HAP-1 (cell line): ENCODE data around the gene TMEM243.
"Not testable (repeated sequence)": the region's sequence is repeated elsewhere in the genome, so short reads cannot be mapped to it uniquely, and the experiment has no call there.

ENCODE experiments used
- DNase-seq, 2 experiments: peaks; one replicate each; pipeline ENCODE4 v3.0.0-alpha.2; 2016 to 2020; ENCODE audit warnings: low spot score in 2 of 2
- H3K27me3 ChIP-seq: fragments of 250-450 bp; sonication (Bioruptor Pico); 2 replicates; pipeline ENCODE4 v1.5.1; 2020; ENCODE audit warnings: low read depth, mild to moderate bottlenecking, moderate library complexity
- H3K36me3 ChIP-seq: fragments of 250-450 bp; sonication (Bioruptor Pico); replicated peaks from 2 replicates; pipeline ENCODE4 v1.5.1; 2020; ENCODE audit warnings: mild to moderate bottlenecking
- H3K4me1 ChIP-seq: fragments of 250-450 bp; sonication (Bioruptor Pico); 2 replicates; pipeline ENCODE4 v1.5.1; 2020; ENCODE audit warnings: mild to moderate bottlenecking
- H3K4me3 ChIP-seq: fragments of 250-450 bp; sonication (Bioruptor Pico); 2 replicates; pipeline ENCODE4 v1.5.1; 2020; ENCODE audit warnings: mild to moderate bottlenecking, moderate library complexity
- H3K9me3 ChIP-seq: fragments of 250-450 bp; sonication (Bioruptor Pico); 2 replicates; pipeline ENCODE4 v1.5.1; 2020; ENCODE audit warnings: mild to moderate bottlenecking, moderate library complexity
- in situ Hi-C: fragments of 300-500 bp; cut with MboI; formaldehyde crosslinking; loops from 3 replicates; pipeline ENCODE4 v1.14.3; 2020; ENCODE audit warnings: low sequenced_read_pairs, inconsistent platforms, mixed read lengths

TMEM243 gene

GRCh38 chr7:87203929-87204328 is 15.6 kb downstream of the TMEM243 start:
- Histone ChIP-seq H3K36me3 (peaks cover 37% of the 10 kb centered on the region), H3K9me3 (peaks cover 22% of the 10 kb centered on the region)
- DNase-seq, in situ Hi-C loops, H3K27me3 ChIP-seq, H3K4me3 ChIP-seq, H3K4me1 ChIP-seq: not testable (repeated sequence)

- no peaks in the 10 kb centered on the region for H3K4me1 ChIP-seq
- H3K9me3 ChIP-seq = peaks cover 22% of the 10 kb centered on the region
- no peaks in the 10 kb centered on the region for H3K27me3 ChIP-seq
- no peak overlapping the region for H3K4me3 ChIP-seq
- in situ Hi-C loops = no loop called here
- no peak for DNase-seq
- peaks cover 49% of the 10 kb centered on the region for H3K36me3 ChIP-seq
Observed at GRCh38 chr7:87202705-87203104, 16.8 kb downstream of the TMEM243 start.

- no peak overlapping the region for H3K4me3 ChIP-seq
- peaks cover 22% of the 10 kb centered on the region for H3K9me3 ChIP-seq
- no peaks in the 10 kb centered on the region for H3K4me1 ChIP-seq
- no peaks in the 10 kb centered on the region for H3K27me3 ChIP-seq
- no peak for DNase-seq
- H3K36me3 ChIP-seq = peaks cover 53% of the 10 kb centered on the region
- in situ Hi-C loops = no loop called here
Observed at GRCh38 chr7:87202208-87202607, 17.3 kb downstream of the TMEM243 start.

- DNase-seq = no peak
- Histone ChIP-seq H3K27me3 (no peaks in the 10 kb centered on the region), H3K4me1 (no peaks in the 10 kb centered on the region; the same call in 1 of the 2 replicates), H3K4me3 (no peak overlapping the region), H3K36me3 (peaks cover 76% of the 10 kb centered on the region), H3K9me3 (peaks cover 9% of the 10 kb centered on the region)
- in situ Hi-C loops = no loop called here
Observed at GRCh38 chr7:87199700-87200450, 19.7 kb downstream of the TMEM243 start.

GRCh38 chr7:87199241-87199640 is 20.3 kb downstream of the TMEM243 start:
- H3K4me3 ChIP-seq = no peak overlapping the region
- DNase-seq = no peak
- H3K4me1 ChIP-seq = no peaks in the 10 kb centered on the region; the same call in 1 of the 2 replicates
- peaks cover 82% of the 10 kb centered on the region for H3K36me3 ChIP-seq
- H3K9me3 ChIP-seq = peaks cover 3% of the 10 kb centered on the region; the same call in 1 of the 2 replicates
- H3K27me3 ChIP-seq = no peaks in the 10 kb centered on the region
- in situ Hi-C loops = no loop called here

GRCh38 chr7:87193912-87194311 is 25.6 kb downstream of the TMEM243 start:
- DNase-seq = no peak
- no peaks in the 10 kb centered on the region; the same call in 1 of the 2 replicates for H3K4me1 ChIP-seq
- H3K36me3 ChIP-seq = peaks cover 98% of the 10 kb centered on the region
- H3K9me3 ChIP-seq = no peaks in the 10 kb centered on the region
- no peak overlapping the region for H3K4me3 ChIP-seq
- H3K27me3 ChIP-seq = no peaks in the 10 kb centered on the region
- in situ Hi-C loops = no loop called here

- in situ Hi-C loops = no loop called here
- peaks cover 98% of the 10 kb centered on the region for H3K36me3 ChIP-seq
- H3K4me1 ChIP-seq = no peaks in the 10 kb centered on the region; the same call in 1 of the 2 replicates
- no peaks in the 10 kb centered on the region for H3K27me3 ChIP-seq
- no peak for DNase-seq
- no peaks in the 10 kb centered on the region for H3K9me3 ChIP-seq
- no peak overlapping the region for H3K4me3 ChIP-seq
Observed at GRCh38 chr7:87192784-87193487, 26.6 kb downstream of the TMEM243 start.

- DNase-seq = no peak
- Histone ChIP-seq H3K4me3 (no peak overlapping the region), H3K9me3 (no peaks in the 10 kb centered on the region), H3K36me3 (peaks cover 99% of the 10 kb centered on the region), H3K27me3 (no peaks in the 10 kb centered on the region), H3K4me1 (no peaks in the 10 kb centered on the region)
- in situ Hi-C loops = no loop called here
Observed at GRCh38 chr7:87190783-87191182, 28.7 kb downstream of the TMEM243 start.

- Histone ChIP-seq H3K4me3 (no peak overlapping the region), H3K9me3 (no peaks in the 10 kb centered on the region), H3K27me3 (no peaks in the 10 kb centered on the region), H3K4me1 (no peaks in the 10 kb centered on the region), H3K36me3 (peaks cover 97% of the 10 kb centered on the region)
- no peak for DNase-seq
- in situ Hi-C loops = no loop called here
Observed at GRCh38 chr7:87188930-87189329, 30.6 kb downstream of the TMEM243 start.

GRCh38 chr7:87187120-87187519 is 32.4 kb downstream of the TMEM243 start:
- peaks cover 97% of the 10 kb centered on the region for H3K36me3 ChIP-seq
- no peaks in the 10 kb centered on the region for H3K9me3 ChIP-seq
- DNase-seq = no peak
- in situ Hi-C loops = no loop called here
- H3K27me3 ChIP-seq = no peaks in the 10 kb centered on the region
- H3K4me3 ChIP-seq = no peak overlapping the region
- no peaks in the 10 kb centered on the region for H3K4me1 ChIP-seq

- Histone ChIP-seq H3K4me1 (no peaks in the 10 kb centered on the region), H3K4me3 (no peak overlapping the region), H3K36me3 (peaks cover 86% of the 10 kb centered on the region), H3K9me3 (no peaks in the 10 kb centered on the region), H3K27me3 (no peaks in the 10 kb centered on the region)
- DNase-seq = no peak
- in situ Hi-C loops = no loop called here
Observed at GRCh38 chr7:87179180-87179579, 40.4 kb downstream of the TMEM243 start.

GRCh38 chr7:87178320-87178719 is 41.2 kb downstream of the TMEM243 start:
- no peak for DNase-seq
- no peak overlapping the region for H3K4me3 ChIP-seq
- no peaks in the 10 kb centered on the region for H3K27me3 ChIP-seq
- H3K4me1 ChIP-seq = no peaks in the 10 kb centered on the region
- no peaks in the 10 kb centered on the region for H3K9me3 ChIP-seq
- in situ Hi-C loops = no loop called here
- H3K36me3 ChIP-seq = peaks cover 85% of the 10 kb centered on the region

- no peak for DNase-seq
- Histone ChIP-seq H3K9me3 (no peaks in the 10 kb centered on the region), H3K4me3 (no peak overlapping the region), H3K27me3 (no peaks in the 10 kb centered on the region), H3K4me1 (no peaks in the 10 kb centered on the region), H3K36me3 (peaks cover 90% of the 10 kb centered on the region)
- in situ Hi-C loops = no loop called here
Observed at GRCh38 chr7:87173471-87173870, 46.1 kb downstream of the TMEM243 start.

GRCh38 chr7:87171282-87171934 is 48.1 kb downstream of the TMEM243 start:
- Histone ChIP-seq H3K27me3 (no peaks in the 10 kb centered on the region), H3K36me3 (peaks cover 96% of the 10 kb centered on the region), H3K4me3 (no peak overlapping the region), H3K4me1 (no peaks in the 10 kb centered on the region), H3K9me3 (no peaks in the 10 kb centered on the region)
- in situ Hi-C loops = no loop called here
- DNase-seq = no peak
